22Rv1 (cell line): ENCODE measurements around the gene SYNJ2.

ENCODE experiments used
- ZFX ChIP-seq: fragments of 450-650 bp; IDR thresholded peaks from 2 replicates; pipeline ENCODE4 v1.6.1; 2017; ENCODE audit warnings: antibody characterized with exemption, borderline replicate concordance
- TF ChIP-seq, protein P1 (sequence below): fragments of 450-650 bp; IDR thresholded peaks from 2 replicates; pipeline ENCODE4 v1.5.1; 2017; ENCODE audit warnings: mild to moderate bottlenecking

- TF ChIP-seq, protein P1, sequence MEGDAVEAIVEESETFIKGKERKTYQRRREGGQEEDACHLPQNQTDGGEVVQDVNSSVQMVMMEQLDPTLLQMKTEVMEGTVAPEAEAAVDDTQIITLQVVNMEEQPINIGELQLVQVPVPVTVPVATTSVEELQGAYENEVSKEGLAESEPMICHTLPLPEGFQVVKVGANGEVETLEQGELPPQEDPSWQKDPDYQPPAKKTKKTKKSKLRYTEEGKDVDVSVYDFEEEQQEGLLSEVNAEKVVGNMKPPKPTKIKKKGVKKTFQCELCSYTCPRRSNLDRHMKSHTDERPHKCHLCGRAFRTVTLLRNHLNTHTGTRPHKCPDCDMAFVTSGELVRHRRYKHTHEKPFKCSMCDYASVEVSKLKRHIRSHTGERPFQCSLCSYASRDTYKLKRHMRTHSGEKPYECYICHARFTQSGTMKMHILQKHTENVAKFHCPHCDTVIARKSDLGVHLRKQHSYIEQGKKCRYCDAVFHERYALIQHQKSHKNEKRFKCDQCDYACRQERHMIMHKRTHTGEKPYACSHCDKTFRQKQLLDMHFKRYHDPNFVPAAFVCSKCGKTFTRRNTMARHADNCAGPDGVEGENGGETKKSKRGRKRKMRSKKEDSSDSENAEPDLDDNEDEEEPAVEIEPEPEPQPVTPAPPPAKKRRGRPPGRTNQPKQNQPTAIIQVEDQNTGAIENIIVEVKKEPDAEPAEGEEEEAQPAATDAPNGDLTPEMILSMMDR, result no peak
- no peak for TF ChIP-seq ZFX
These were observed 37.2 kb downstream of the SYNJ2 start for GRCh38 chr6:158018851-158019361.
